ENCODE measurements around the gene ZC3H8.

DNA sequence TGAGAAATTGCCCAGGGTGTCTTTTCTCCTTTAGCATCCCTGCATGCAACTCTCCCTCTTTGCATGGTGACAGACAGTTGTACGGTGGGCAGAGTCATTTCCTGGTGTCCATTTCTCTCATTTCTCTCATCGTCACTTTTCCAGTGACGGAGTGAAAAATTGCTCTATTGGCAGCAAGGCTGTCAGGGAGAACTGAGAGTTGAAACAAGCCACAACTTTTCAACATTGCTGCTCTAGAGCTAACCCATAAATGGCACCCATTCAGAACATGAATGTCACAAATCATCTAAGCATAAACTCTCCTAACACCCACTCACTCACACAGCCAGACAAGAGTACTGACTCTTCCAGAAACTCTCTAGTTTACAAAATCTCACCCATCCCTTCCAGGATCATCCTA lies 55.7 kb downstream of the ZC3H8 start:
- TF ChIP-seq, protein P1, sequence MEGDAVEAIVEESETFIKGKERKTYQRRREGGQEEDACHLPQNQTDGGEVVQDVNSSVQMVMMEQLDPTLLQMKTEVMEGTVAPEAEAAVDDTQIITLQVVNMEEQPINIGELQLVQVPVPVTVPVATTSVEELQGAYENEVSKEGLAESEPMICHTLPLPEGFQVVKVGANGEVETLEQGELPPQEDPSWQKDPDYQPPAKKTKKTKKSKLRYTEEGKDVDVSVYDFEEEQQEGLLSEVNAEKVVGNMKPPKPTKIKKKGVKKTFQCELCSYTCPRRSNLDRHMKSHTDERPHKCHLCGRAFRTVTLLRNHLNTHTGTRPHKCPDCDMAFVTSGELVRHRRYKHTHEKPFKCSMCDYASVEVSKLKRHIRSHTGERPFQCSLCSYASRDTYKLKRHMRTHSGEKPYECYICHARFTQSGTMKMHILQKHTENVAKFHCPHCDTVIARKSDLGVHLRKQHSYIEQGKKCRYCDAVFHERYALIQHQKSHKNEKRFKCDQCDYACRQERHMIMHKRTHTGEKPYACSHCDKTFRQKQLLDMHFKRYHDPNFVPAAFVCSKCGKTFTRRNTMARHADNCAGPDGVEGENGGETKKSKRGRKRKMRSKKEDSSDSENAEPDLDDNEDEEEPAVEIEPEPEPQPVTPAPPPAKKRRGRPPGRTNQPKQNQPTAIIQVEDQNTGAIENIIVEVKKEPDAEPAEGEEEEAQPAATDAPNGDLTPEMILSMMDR (IDR thresholded peaks at IDR 0.05): no peak
- TF ChIP-seq POLR2A (IDR thresholded peaks at IDR 0.05): no peak

Measured in testis (tissue), 2 donors.